Epithelial cell of prostate (primary cell): ENCODE measurements around the gene ZBTB37.
"Not testable (repeated sequence)": the region's sequence is repeated elsewhere in the genome, so short reads cannot be mapped to it uniquely, and the experiment has no call there.

Experiments used
- DNase-seq: peaks from one replicate; pipeline ENCODE4 v3.0.0-alpha.2; 2011; ENCODE audit warnings: low read depth, low spot score
- H3K27ac ChIP-seq: fragments of 450-650 bp; 2 replicates; pipeline ENCODE4 v1.5.1; 2017; ENCODE audit warnings: mild to moderate bottlenecking

Gene ZBTB37

GRCh38 chr1:173864179-173864867 is 3.9 kb upstream of the ZBTB37 start:
- DNase-seq, result no peak
- H3K27ac ChIP-seq, result peak overlapping the region; percentile 95

GRCh38 chr1:173865468-173866164 is 2.6 kb upstream of the ZBTB37 start:
- peak overlapping the region; percentile 95 for H3K27ac ChIP-seq
- DNase-seq, result no peak

GRCh38 chr1:173866413-173867115 is 1.6 kb upstream of the ZBTB37 start:
- H3K27ac ChIP-seq, result peak overlapping the region; percentile 95
- DNase-seq, result no peak

GRCh38 chr1:173867141-173867752 is 933 bp upstream of the ZBTB37 start:
- no peak for DNase-seq
- H3K27ac ChIP-seq, result peak overlapping the region; percentile 95

- peak within 1 kb of the TSS; percentile 95 for H3K27ac ChIP-seq
- peak; percentile 100 for DNase-seq
Measured at GRCh38 chr1:173867753-173868265, 371 bp upstream of the ZBTB37 start, which contains the start of gene GAS5. Gene GAS5, minus strand, starts transcription at chr1:173867989.

- no peak for DNase-seq
- peak overlapping the region; percentile 95 for H3K27ac ChIP-seq
Measured at GRCh38 chr1:173869021-173869359, 810 bp downstream of the ZBTB37 start.

- no peak for DNase-seq
- H3K27ac ChIP-seq, result no peak overlapping the region
Measured at GRCh38 chr1:173870252-173871075, 2.3 kb downstream of the ZBTB37 start.

GRCh38 chr1:173871091-173871490 is 2.9 kb downstream of the ZBTB37 start:
- DNase-seq, result no peak
- no peak overlapping the region for H3K27ac ChIP-seq

GRCh38 chr1:173871500-173871899 is 3.3 kb downstream of the ZBTB37 start:
- no peak for DNase-seq
- H3K27ac ChIP-seq, result no peak overlapping the region

GRCh38 chr1:173876732-173877131 is 8.6 kb downstream of the ZBTB37 start:
- no peak overlapping the region for H3K27ac ChIP-seq
- DNase-seq, result no peak

GRCh38 chr1:173878251-173878650 is 10.1 kb downstream of the ZBTB37 start:
- H3K27ac ChIP-seq, result no peak overlapping the region
- no peak for DNase-seq

GRCh38 chr1:173881117-173881516 is 12.9 kb downstream of the ZBTB37 start:
- DNase-seq, H3K27ac ChIP-seq: not testable (repeated sequence)

GRCh38 chr1:173884701-173885100 is 16.5 kb downstream of the ZBTB37 start:
- DNase-seq, result no peak
- no peak overlapping the region for H3K27ac ChIP-seq

- H3K27ac ChIP-seq, result no peak overlapping the region
- DNase-seq, result no peak
Measured at GRCh38 chr1:173886746-173887611, 18.8 kb downstream of the ZBTB37 start.

- DNase-seq, result no peak
- H3K27ac ChIP-seq, result no peak overlapping the region
Measured at GRCh38 chr1:173887627-173888026, 19.4 kb downstream of the ZBTB37 start.

- no peak for DNase-seq
- H3K27ac ChIP-seq, result no peak overlapping the region
Measured at GRCh38 chr1:173888749-173889148, 20.6 kb downstream of the ZBTB37 start.

- DNase-seq, result no peak
- no peak overlapping the region for H3K27ac ChIP-seq
Measured at GRCh38 chr1:173889885-173890284, 21.7 kb downstream of the ZBTB37 start.

- peak overlapping the region; percentile 22 for H3K27ac ChIP-seq
- DNase-seq, result no peak
Measured at GRCh38 chr1:173893611-173894010, 25.4 kb downstream of the ZBTB37 start.

- DNase-seq, result no peak
- H3K27ac ChIP-seq, result peak overlapping the region; percentile 22
Measured at GRCh38 chr1:173894189-173894588, 26.0 kb downstream of the ZBTB37 start.
